A673 (cell line): ENCODE results near the gene RMP24.

Experiments
- CTCF ChIP-seq: fragments of 300-800, 200-600 bp; sonication (generic); conservative IDR thresholded peaks from 2 replicates; pipeline ENCODE4 v1.5.1; 2017; ENCODE audit warnings: low read depth, mild to moderate bottlenecking, antibody characterized with exemption, low read length, moderate library complexity, mixed read lengths
- EZH2 ChIP-seq: fragments of 200-600 bp; sonication (generic); IDR thresholded peaks from 2 replicates; pipeline ENCODE4 v1.6.1; 2017; ENCODE audit warnings: borderline replicate concordance, low read depth, mild to moderate bottlenecking, mixed read lengths, antibody characterized with exemption, low read length; ENCODE audit not compliant: poor library complexity, severe bottlenecking

GRCh38 chr18:35962320-35962719, 10.2 kb upstream of the RMP24 start:
- TF ChIP-seq CTCF, result no peak
- TF ChIP-seq EZH2, result no peak
